Measurements from ENCODE around the gene CENPA.

CENPA gene

DNA sequence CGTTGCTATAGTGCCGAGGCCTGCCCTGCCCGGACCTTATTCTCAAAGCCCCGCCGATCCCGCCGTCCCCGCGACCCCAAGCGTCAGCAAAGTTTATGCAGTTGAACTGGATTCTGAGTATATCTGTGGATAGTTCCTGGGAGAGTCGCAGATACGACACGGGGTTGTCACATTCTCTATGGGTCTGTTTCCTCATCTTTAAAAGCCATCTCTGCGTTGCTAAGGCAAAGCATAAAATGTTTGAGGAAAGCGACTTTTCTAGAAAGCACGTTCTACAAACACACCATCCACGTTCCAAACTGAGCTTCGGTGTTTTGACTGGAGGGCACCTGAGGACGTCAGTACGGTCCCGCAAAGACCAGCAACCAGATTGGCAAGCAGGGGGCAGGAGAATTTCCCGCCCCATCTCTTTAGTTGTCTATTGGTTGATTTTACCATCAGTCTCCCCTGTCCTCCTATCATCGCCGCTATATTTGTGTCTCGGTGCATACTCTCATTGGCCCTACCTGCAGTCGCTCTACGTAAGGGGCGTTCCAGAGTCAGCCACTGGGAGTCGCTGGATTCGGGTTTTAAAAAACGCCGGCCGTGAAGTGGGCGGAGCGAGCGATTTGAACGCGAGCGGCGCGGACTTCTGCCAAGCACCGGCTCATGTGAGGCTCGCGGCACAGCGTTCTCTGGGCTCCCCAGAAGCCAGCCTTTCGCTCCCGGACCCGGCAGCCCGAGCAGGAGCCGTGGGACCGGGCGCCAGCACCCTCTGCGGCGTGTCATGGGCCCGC is at the start of gene CENPA:
Gene CENPA, plus strand, starts transcription at position 626 of the 776 bp plus-strand sequence. Its CDS starts 141 bp downstream, at position 767.
- ChIA-PET POLR2A (interaction anchor here (0.6 kb wide), 1 partner anchor 744 kb away, joined by 3 read pairs; no protein-coding TSS in a partner anchor), CTCF (interaction anchor here (1.4 kb wide), 1 partner anchor 60 kb away, joined by 3 read pairs; no protein-coding TSS in a partner anchor)
- DNase-seq (ENCODE audit: extremely low spot score), result peak; percentile 99
- TF ChIP-seq, protein P1, sequence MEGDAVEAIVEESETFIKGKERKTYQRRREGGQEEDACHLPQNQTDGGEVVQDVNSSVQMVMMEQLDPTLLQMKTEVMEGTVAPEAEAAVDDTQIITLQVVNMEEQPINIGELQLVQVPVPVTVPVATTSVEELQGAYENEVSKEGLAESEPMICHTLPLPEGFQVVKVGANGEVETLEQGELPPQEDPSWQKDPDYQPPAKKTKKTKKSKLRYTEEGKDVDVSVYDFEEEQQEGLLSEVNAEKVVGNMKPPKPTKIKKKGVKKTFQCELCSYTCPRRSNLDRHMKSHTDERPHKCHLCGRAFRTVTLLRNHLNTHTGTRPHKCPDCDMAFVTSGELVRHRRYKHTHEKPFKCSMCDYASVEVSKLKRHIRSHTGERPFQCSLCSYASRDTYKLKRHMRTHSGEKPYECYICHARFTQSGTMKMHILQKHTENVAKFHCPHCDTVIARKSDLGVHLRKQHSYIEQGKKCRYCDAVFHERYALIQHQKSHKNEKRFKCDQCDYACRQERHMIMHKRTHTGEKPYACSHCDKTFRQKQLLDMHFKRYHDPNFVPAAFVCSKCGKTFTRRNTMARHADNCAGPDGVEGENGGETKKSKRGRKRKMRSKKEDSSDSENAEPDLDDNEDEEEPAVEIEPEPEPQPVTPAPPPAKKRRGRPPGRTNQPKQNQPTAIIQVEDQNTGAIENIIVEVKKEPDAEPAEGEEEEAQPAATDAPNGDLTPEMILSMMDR (IDR thresholded peaks at IDR 0.05; ENCODE audit: control extremely low read depth, extremely low read depth, low read depth, missing control alignments), result no peak

DNA sequence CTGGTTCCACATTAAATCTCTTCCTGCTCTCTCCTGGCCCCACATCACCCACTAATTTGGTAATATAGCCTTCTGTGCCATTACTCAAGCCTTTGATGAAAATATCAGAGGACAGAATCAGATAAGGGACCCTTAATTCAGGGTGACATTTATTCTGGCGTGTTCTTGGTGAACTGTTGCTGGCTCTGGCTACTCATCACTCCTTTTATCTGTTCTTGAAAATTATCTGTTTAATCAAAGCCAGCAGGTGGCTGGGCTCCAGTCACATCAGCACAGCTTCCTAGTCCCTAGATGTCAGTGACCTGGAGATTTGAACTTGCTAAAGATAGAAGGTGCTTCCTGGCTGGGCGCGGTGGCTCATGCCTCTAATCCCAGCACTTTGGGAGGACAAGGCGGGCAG is 48.6 kb upstream of the CENPA start:
- CTCF ChIA-PET, result interaction anchor here (1.6 to 4.5 kb wide), 2 partner anchors 9 to 131 kb away, joined by 5 to 26 read pairs; no protein-coding TSS in a partner anchor
- TF ChIP-seq, protein P1 (IDR thresholded peaks at IDR 0.05; ENCODE audit: control extremely low read depth, extremely low read depth, low read depth, missing control alignments), result no peak
- DNase-seq (ENCODE audit: extremely low spot score), result no peak
- POLR2A ChIA-PET, result no interaction called here

DNA sequence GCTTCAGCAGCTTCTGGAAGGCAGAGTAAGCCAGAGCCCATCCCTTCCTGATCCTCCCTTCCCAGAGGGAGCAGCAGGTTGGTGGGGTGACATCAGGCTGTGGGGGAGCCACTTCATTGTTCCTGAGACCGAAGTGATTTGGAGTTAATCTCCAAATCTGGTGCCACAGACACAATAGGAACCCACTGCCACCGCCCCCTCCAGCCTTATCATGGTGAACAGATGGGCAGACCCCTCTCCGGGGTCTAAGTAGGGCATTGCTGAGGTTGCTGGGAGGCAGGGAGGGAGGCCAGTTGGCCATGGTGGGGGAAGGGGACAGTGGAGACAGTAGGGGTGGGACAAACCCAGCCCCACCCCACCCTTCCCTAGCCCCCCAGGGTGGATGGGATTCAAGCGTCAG is 47.4 kb upstream of the CENPA start:
- POLR2A ChIA-PET, result no interaction called here
- TF ChIP-seq, protein P1 (IDR thresholded peaks at IDR 0.05; ENCODE audit: control extremely low read depth, extremely low read depth, low read depth, missing control alignments), result no peak
- DNase-seq (ENCODE audit: extremely low spot score), result no peak
- CTCF ChIA-PET, result interaction anchor here (1.0 to 1.6 kb wide), 2 partner anchors 8 to 133 kb away, joined by 5 read pairs; no protein-coding TSS in a partner anchor

DNA sequence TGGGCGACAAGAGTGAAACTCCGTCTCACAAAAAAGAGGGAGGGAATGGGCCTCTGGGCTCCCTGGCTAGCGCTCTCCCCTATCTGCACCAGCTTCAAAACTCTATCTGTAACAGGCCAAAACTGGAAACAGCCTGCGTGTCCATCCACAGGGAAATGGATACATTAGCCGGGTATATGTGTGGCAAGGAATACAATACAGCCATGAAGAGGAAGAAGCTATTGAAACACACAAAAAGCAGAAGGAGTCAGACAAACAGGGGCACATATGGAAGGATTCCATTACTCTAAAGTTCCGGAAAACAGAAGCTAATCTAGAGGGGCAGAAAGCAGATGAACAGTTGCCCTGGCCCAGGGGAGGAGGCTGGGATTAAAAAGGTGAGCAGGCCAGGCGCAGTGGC is 46.3 kb upstream of the CENPA start:
- TF ChIP-seq, protein P1 (IDR thresholded peaks at IDR 0.05; ENCODE audit: control extremely low read depth, extremely low read depth, low read depth, missing control alignments), result no peak
- POLR2A ChIA-PET, result no interaction called here
- CTCF ChIA-PET, result interaction anchor here (1.2 to 10.4 kb wide), 2 partner anchors 132 to 163 kb away, joined by 3 to 189 read pairs; no protein-coding TSS in a partner anchor
- no peak for DNase-seq (ENCODE audit: extremely low spot score)

DNA sequence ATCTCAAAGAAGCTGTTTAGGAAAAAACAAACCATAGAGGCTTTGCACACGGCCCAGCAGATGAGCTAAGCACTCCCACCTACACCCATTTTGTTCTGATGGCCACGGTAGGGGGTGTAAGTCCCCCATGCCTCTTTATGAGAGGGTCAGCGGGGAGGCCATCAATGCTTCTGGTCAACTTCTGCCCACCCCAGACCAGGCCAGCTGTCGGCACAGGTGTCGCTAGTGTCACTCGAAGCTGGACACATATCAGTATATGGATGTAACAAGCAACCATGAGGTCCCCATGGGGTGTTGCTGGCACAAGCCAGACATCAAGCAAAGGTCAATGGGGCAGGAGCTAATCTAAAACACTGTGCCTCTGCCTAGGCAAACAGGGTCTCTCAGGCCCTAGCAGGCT is 45.5 kb upstream of the CENPA start:
- TF ChIP-seq, protein P1 (IDR thresholded peaks at IDR 0.05; ENCODE audit: control extremely low read depth, extremely low read depth, low read depth, missing control alignments), result no peak
- POLR2A ChIA-PET, result no interaction called here
- DNase-seq (ENCODE audit: extremely low spot score), result no peak
- CTCF ChIA-PET, result interaction anchor here (1.2 to 10.4 kb wide), 2 partner anchors 133 to 163 kb away, joined by 3 to 189 read pairs; no protein-coding TSS in a partner anchor

DNA sequence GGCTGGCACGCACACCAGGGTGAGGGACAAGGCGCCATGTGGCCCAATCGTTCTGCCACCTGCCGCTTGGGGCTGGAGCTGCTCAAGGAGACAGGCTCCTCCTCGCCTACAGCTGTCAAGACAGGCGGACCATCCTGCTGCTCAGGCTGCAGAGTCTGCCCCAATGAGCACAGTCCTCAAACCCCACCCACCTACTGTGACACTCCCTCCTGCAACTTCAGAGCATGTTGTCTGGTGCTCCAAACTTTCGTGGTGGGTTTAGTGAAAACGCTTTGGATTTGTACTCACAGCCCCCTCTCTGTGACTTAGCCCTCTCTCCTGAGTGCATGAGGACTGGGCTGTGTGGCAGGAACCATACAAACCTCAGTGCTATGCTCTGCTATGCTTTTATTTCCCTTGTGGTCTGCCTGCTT is 45.0 kb upstream of the CENPA start:
- CTCF ChIA-PET, result interaction anchor here (10.4 kb wide), 1 partner anchor 134 kb away, joined by 189 read pairs; no protein-coding TSS in a partner anchor
- POLR2A ChIA-PET, result no interaction called here
- TF ChIP-seq, protein P1 (IDR thresholded peaks at IDR 0.05; ENCODE audit: control extremely low read depth, extremely low read depth, low read depth, missing control alignments), result no peak
- no peak for DNase-seq (ENCODE audit: extremely low spot score)
